HEK293 (cell line): ENCODE measurements around the gene SAE1.

Experiments used
- CTCF ChIA-PET: fragments of 350-600 bp; formaldehyde crosslinking; extraction: SDS; loops from one replicate; lab custom pipeline; 2021; ENCODE audit warnings: antibody characterized with exemption; lab: Yijun Ruan, JAX
- POLR2A ChIA-PET: fragments of 300-600 bp; formaldehyde crosslinking; extraction: SDS; loops from one replicate; lab custom pipeline; 2020; ENCODE audit warnings: antibody characterized with exemption, inconsistent platforms; lab: Yijun Ruan, JAX
- H3K27ac ChIP-seq: fragments of 200-500 bp; sonication (Bioruptor generic); 2 replicates; pipeline ENCODE4 v1.5.1; 2014; ENCODE audit warnings: low read depth, low read length, control low read depth, inconsistent platforms; ENCODE audit errors: extremely low read depth
- H3K36me3 ChIP-seq, 2 experiments: fragments of 200-500 bp in 1 of 2; sonication (Bioruptor generic) in 1 of 2; 1 replicate in 1 of 2; 2 replicates in 1 of 2; pipeline ENCODE4 v1.5.1; 2014 to 2017; ENCODE audit warnings: inconsistent platforms in 2 of 2, low read length in 2 of 2; ENCODE audit not compliant: control insufficient read depth in 2 of 2, insufficient read depth in 1 of 2
- H3K4me1 ChIP-seq: fragments of 200-500 bp; sonication (Bioruptor generic); 2 replicates; pipeline ENCODE4 v1.5.1; 2014; ENCODE audit warnings: mild to moderate bottlenecking, low read length, inconsistent platforms; ENCODE audit not compliant: control insufficient read depth, insufficient read depth
- H3K4me3 ChIP-seq: 2 replicates; pipeline ENCODE4 v1.5.1; 2011; ENCODE audit warnings: low read depth, mild to moderate bottlenecking, control low read depth, low read length, moderate library complexity
- H3K9me3 ChIP-seq: fragments of 200-500 bp; sonication (Bioruptor generic); 2 replicates; pipeline ENCODE4 v1.5.1; 2014; ENCODE audit warnings: low read depth, low read length, inconsistent platforms; ENCODE audit not compliant: control insufficient read depth, insufficient read depth
- GFI1B ChIP-seq: fragments of 450-650 bp; formaldehyde crosslinking; IDR thresholded peaks from 2 replicates; pipeline ENCODE4 v1.5.1; 2016; ENCODE audit warnings: missing biosample characterization, missing genetic modification characterization
- KLF16 ChIP-seq: fragments of 450-650 bp; formaldehyde crosslinking; IDR thresholded peaks from 2 replicates; pipeline ENCODE4 v1.5.1; 2017; ENCODE audit warnings: missing biosample characterization, missing genetic modification characterization
- OSR2 ChIP-seq: fragments of 450-650 bp; formaldehyde crosslinking; IDR thresholded peaks from 2 replicates; pipeline ENCODE4 v1.5.1; 2016; ENCODE audit warnings: missing biosample characterization, missing genetic modification characterization
- PRDM1 ChIP-seq: fragments of 450-650 bp; formaldehyde crosslinking; IDR thresholded peaks from 2 replicates; pipeline ENCODE4; 2016; ENCODE audit warnings: missing biosample characterization, missing genetic modification characterization
- REPIN1 ChIP-seq: fragments of 450-650 bp; formaldehyde crosslinking; IDR thresholded peaks from 2 replicates; pipeline ENCODE4 v1.5.1; 2017; ENCODE audit warnings: missing biosample characterization, missing genetic modification characterization, low read depth
- SALL2 ChIP-seq: fragments of 450-650 bp; formaldehyde crosslinking; IDR thresholded peaks from 2 replicates; pipeline ENCODE4 v1.5.0; 2017; ENCODE audit warnings: missing biosample characterization, mild to moderate bottlenecking, missing genetic modification characterization, borderline replicate concordance
- ZBTB48 ChIP-seq: fragments of 450-650 bp; formaldehyde crosslinking; IDR thresholded peaks from 2 replicates; pipeline ENCODE4 v1.5.1; 2016; ENCODE audit warnings: missing biosample characterization, missing genetic modification characterization
- ZNF214 ChIP-seq: fragments of 450-650 bp; formaldehyde crosslinking; IDR thresholded peaks from 2 replicates; pipeline ENCODE4 v1.5.1; 2017; ENCODE audit warnings: missing biosample characterization, mild to moderate bottlenecking, missing genetic modification characterization, borderline replicate concordance
- ZNF426 ChIP-seq: fragments of 450-650 bp; formaldehyde crosslinking; IDR thresholded peaks from 2 replicates; pipeline ENCODE4 v1.5.1; 2017; ENCODE audit warnings: missing biosample characterization, missing genetic modification characterization, mild to moderate bottlenecking, inconsistent platforms, moderate library complexity
- ZNF433 ChIP-seq: fragments of 450-650 bp; formaldehyde crosslinking; IDR thresholded peaks from 2 replicates; pipeline ENCODE4 v1.5.1; 2016; ENCODE audit warnings: missing biosample characterization, missing genetic modification characterization, low read depth
- ZNF510 ChIP-seq: fragments of 450-650 bp; formaldehyde crosslinking; IDR thresholded peaks from 2 replicates; pipeline ENCODE4 v1.5.1; 2018; ENCODE audit warnings: mild to moderate bottlenecking, missing genetic modification characterization, missing biosample characterization; ENCODE audit not compliant: insufficient replicate concordance
- ZNF530 ChIP-seq: fragments of 450-650 bp; formaldehyde crosslinking; IDR thresholded peaks from 2 replicates; pipeline ENCODE4 v1.5.1; 2016; ENCODE audit warnings: low read depth, missing biosample characterization, missing genetic modification characterization
- ZNF658 ChIP-seq: fragments of 450-650 bp; formaldehyde crosslinking; IDR thresholded peaks from 2 replicates; pipeline ENCODE4; 2016; ENCODE audit warnings: missing biosample characterization, missing genetic modification characterization
- ZNF843 ChIP-seq: fragments of 450-650 bp; formaldehyde crosslinking; IDR thresholded peaks from 2 replicates; pipeline ENCODE4 v1.5.1; 2016; ENCODE audit warnings: missing biosample characterization, missing genetic modification characterization
- TF ChIP-seq, protein P1 (sequence below): fragments of 450-650 bp; formaldehyde crosslinking; IDR thresholded peaks from 2 replicates; pipeline ENCODE4 v1.5.1; 2016; ENCODE audit warnings: missing biosample characterization, missing genetic modification characterization
- TF ChIP-seq, protein P2 (sequence below): fragments of 450-650 bp; formaldehyde crosslinking; IDR thresholded peaks from 2 replicates; pipeline ENCODE4 v1.5.1; 2017; ENCODE audit warnings: missing biosample characterization, missing genetic modification characterization
- TF ChIP-seq, protein P3 (sequence below): fragments of 450-650 bp; formaldehyde crosslinking; IDR thresholded peaks from 2 replicates; pipeline ENCODE4 v1.5.1; 2017; ENCODE audit warnings: missing biosample characterization, missing genetic modification characterization
- TF ChIP-seq, protein P4 (sequence below): fragments of 450-650 bp; formaldehyde crosslinking; IDR thresholded peaks from 2 replicates; pipeline ENCODE4 v1.5.1; 2016; ENCODE audit warnings: missing biosample characterization, missing genetic modification characterization
- TF ChIP-seq, protein P5 (sequence below): fragments of 450-650 bp; formaldehyde crosslinking; IDR thresholded peaks from 2 replicates; pipeline ENCODE4 v1.5.1; 2016; ENCODE audit warnings: missing biosample characterization, missing genetic modification characterization, borderline replicate concordance

Gene SAE1

DNA sequence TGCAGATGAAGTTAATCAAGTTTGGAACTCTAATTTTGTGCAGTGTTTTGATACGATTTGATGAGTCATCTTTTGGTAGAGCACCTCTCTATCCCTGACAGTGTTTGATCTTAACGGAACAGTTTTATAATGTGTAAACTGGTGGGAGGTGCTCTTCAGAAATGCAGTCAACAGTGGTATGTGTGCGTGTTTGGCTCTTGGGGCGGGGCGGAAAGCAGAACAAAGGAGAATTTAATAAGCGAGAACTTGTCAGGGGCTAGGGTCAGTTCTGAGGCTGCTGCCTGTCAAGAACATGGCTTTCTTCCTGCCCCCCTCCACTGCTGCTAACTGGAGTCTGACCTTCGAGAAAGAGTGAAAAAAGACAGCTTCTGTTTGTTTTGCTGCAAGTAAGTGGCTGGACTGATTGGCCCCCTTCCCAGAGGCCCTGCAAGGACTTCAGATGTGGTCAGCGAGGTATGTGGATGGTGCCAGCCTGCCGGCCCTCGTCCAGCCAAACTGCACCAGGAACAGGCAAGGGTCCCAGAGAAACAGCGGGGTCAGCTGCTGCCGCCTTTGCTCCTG, 59.6 kb downstream of the SAE1 start (continued):
- TF ChIP-seq, protein P1, sequence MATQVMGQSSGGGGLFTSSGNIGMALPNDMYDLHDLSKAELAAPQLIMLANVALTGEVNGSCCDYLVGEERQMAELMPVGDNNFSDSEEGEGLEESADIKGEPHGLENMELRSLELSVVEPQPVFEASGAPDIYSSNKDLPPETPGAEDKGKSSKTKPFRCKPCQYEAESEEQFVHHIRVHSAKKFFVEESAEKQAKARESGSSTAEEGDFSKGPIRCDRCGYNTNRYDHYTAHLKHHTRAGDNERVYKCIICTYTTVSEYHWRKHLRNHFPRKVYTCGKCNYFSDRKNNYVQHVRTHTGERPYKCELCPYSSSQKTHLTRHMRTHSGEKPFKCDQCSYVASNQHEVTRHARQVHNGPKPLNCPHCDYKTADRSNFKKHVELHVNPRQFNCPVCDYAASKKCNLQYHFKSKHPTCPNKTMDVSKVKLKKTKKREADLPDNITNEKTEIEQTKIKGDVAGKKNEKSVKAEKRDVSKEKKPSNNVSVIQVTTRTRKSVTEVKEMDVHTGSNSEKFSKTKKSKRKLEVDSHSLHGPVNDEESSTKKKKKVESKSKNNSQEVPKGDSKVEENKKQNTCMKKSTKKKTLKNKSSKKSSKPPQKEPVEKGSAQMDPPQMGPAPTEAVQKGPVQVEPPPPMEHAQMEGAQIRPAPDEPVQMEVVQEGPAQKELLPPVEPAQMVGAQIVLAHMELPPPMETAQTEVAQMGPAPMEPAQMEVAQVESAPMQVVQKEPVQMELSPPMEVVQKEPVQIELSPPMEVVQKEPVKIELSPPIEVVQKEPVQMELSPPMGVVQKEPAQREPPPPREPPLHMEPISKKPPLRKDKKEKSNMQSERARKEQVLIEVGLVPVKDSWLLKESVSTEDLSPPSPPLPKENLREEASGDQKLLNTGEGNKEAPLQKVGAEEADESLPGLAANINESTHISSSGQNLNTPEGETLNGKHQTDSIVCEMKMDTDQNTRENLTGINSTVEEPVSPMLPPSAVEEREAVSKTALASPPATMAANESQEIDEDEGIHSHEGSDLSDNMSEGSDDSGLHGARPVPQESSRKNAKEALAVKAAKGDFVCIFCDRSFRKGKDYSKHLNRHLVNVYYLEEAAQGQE (tag by site-specific recombination) = no peak
- TF ChIP-seq ZNF214 (tag by site-specific recombination) (no peak), ZNF658 (tag by site-specific recombination) (no peak), OSR2 (tag by site-specific recombination) (no peak)
- TF ChIP-seq, protein P2, sequence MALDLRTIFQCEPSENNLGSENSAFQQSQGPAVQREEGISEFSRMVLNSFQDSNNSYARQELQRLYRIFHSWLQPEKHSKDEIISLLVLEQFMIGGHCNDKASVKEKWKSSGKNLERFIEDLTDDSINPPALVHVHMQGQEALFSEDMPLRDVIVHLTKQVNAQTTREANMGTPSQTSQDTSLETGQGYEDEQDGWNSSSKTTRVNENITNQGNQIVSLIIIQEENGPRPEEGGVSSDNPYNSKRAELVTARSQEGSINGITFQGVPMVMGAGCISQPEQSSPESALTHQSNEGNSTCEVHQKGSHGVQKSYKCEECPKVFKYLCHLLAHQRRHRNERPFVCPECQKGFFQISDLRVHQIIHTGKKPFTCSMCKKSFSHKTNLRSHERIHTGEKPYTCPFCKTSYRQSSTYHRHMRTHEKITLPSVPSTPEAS (tag by site-specific recombination) = no peak
- TF ChIP-seq, all 188 proteins: peak for 6

DNA sequence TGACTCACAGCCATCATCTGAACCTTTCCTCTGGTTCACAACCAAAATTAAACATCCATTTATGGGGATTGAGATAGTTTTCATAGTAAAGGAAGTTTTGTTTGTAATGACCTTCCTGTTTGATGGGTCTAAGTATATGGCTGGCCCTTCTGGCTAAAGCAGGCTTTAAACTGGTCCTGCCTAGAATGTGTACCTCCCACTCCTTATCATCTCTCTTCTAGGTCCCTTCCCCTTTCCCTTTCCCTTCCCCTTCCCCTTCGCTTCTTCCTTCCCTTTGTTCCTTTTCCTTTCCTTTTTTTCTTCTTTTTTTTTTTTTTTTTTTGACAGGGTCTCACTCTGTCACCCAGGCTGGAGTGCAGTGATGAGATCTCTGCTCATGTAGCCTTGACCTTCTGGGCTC, 64.8 kb downstream of the SAE1 start:
- Histone ChIP-seq H3K9me3 (no peaks in the 10 kb centered on the region), H3K4me3 (no peak overlapping the region), H3K27ac (no peak overlapping the region), H3K36me3 (peaks cover 57 to 65% of the 10 kb centered on the region in 2 experiments), H3K4me1 (peaks cover 4% of the 10 kb centered on the region)
- ChIA-PET POLR2A (no interaction called here), CTCF (interaction anchor here (0.6 kb wide), 1 partner anchor 49 kb away, joined by 3 read pairs; no protein-coding TSS in a partner anchor)
- TF ChIP-seq PRDM1 (peak; percentile 97), KLF16 (tag by site-specific recombination) (no peak), GFI1B (tag by site-specific recombination) (no peak), SALL2 (tag by site-specific recombination) (no peak), ZNF426 (no peak), ZNF510 (tag by site-specific recombination) (no peak), ZNF843 (tag by site-specific recombination) (no peak), ZNF433 (tag by site-specific recombination) (no peak), REPIN1 (tag by site-specific recombination) (no peak), ZNF530 (tag by site-specific recombination) (no peak), ZNF214 (tag by site-specific recombination) (no peak), ZBTB48 (tag by site-specific recombination) (no peak)
- TF ChIP-seq, protein P3, sequence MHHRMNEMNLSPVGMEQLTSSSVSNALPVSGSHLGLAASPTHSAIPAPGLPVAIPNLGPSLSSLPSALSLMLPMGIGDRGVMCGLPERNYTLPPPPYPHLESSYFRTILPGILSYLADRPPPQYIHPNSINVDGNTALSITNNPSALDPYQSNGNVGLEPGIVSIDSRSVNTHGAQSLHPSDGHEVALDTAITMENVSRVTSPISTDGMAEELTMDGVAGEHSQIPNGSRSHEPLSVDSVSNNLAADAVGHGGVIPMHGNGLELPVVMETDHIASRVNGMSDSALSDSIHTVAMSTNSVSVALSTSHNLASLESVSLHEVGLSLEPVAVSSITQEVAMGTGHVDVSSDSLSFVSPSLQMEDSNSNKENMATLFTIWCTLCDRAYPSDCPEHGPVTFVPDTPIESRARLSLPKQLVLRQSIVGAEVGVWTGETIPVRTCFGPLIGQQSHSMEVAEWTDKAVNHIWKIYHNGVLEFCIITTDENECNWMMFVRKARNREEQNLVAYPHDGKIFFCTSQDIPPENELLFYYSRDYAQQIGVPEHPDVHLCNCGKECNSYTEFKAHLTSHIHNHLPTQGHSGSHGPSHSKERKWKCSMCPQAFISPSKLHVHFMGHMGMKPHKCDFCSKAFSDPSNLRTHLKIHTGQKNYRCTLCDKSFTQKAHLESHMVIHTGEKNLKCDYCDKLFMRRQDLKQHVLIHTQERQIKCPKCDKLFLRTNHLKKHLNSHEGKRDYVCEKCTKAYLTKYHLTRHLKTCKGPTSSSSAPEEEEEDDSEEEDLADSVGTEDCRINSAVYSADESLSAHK (tag by site-specific recombination) = no peak
- TF ChIP-seq, protein P4, sequence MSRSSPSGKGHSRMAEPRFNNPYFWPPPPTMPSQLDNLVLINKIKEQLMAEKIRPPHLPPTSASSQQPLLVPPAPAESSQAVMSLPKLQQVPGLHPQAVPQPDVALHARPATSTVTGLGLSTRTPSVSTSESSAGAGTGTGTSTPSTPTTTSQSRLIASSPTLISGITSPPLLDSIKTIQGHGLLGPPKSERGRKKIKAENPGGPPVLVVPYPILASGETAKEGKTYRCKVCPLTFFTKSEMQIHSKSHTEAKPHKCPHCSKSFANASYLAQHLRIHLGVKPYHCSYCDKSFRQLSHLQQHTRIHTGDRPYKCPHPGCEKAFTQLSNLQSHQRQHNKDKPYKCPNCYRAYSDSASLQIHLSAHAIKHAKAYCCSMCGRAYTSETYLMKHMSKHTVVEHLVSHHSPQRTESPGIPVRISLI (tag by site-specific recombination) = 0 out of 2 replicates have a peak, but pooled peaks have one; percentile 11
- TF ChIP-seq, protein P2 (tag by site-specific recombination) = no peak
- TF ChIP-seq, protein P5, sequence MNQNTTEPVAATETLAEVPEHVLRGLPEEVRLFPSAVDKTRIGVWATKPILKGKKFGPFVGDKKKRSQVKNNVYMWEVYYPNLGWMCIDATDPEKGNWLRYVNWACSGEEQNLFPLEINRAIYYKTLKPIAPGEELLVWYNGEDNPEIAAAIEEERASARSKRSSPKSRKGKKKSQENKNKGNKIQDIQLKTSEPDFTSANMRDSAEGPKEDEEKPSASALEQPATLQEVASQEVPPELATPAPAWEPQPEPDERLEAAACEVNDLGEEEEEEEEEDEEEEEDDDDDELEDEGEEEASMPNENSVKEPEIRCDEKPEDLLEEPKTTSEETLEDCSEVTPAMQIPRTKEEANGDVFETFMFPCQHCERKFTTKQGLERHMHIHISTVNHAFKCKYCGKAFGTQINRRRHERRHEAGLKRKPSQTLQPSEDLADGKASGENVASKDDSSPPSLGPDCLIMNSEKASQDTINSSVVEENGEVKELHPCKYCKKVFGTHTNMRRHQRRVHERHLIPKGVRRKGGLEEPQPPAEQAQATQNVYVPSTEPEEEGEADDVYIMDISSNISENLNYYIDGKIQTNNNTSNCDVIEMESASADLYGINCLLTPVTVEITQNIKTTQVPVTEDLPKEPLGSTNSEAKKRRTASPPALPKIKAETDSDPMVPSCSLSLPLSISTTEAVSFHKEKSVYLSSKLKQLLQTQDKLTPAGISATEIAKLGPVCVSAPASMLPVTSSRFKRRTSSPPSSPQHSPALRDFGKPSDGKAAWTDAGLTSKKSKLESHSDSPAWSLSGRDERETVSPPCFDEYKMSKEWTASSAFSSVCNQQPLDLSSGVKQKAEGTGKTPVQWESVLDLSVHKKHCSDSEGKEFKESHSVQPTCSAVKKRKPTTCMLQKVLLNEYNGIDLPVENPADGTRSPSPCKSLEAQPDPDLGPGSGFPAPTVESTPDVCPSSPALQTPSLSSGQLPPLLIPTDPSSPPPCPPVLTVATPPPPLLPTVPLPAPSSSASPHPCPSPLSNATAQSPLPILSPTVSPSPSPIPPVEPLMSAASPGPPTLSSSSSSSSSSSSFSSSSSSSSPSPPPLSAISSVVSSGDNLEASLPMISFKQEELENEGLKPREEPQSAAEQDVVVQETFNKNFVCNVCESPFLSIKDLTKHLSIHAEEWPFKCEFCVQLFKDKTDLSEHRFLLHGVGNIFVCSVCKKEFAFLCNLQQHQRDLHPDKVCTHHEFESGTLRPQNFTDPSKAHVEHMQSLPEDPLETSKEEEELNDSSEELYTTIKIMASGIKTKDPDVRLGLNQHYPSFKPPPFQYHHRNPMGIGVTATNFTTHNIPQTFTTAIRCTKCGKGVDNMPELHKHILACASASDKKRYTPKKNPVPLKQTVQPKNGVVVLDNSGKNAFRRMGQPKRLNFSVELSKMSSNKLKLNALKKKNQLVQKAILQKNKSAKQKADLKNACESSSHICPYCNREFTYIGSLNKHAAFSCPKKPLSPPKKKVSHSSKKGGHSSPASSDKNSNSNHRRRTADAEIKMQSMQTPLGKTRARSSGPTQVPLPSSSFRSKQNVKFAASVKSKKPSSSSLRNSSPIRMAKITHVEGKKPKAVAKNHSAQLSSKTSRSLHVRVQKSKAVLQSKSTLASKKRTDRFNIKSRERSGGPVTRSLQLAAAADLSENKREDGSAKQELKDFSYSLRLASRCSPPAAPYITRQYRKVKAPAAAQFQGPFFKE (tag by site-specific recombination) = no peak
